Liver (tissue), 9 donors: ENCODE results near the gene OTUD7B. TPM values are rescaled to one million over a fixed set of nuclear protein-coding genes. Genes with fewer than 3 reads are reported as not detected.

Experiments used
- DNase-seq: peaks from one replicate; pipeline ENCODE4 v3.0.0-alpha.2; 2017; ENCODE audit warnings: low spot score
- H3K27ac ChIP-seq, 2 donors: one replicate each; pipeline ENCODE4 v1.7.0; 2013; ENCODE audit warnings: inconsistent platforms in 2 of 2, low read length in 2 of 2, control low read depth in 1 of 2, low read depth in 1 of 2, mild to moderate bottlenecking in 1 of 2
- H3K27me3 ChIP-seq, 4 donors: one replicate each; pipeline versions ENCODE4 v1.6.1 to v1.7.0; 2013; ENCODE audit warnings: low read length in 3 of 4, inconsistent platforms in 1 of 4, mild to moderate bottlenecking in 1 of 4, moderate library complexity in 1 of 4; ENCODE audit not compliant: control insufficient read depth in 4 of 4, insufficient read depth in 4 of 4
- H3K36me3 ChIP-seq, 4 donors: one replicate each; pipeline versions ENCODE4 v1.6.1 to v1.7.0; 2013; ENCODE audit warnings: low read length in 3 of 4, mild to moderate bottlenecking in 3 of 4, low read depth in 1 of 4, moderate library complexity in 1 of 4; ENCODE audit not compliant: control insufficient read depth in 4 of 4, insufficient read depth in 3 of 4
- H3K4me1 ChIP-seq, 4 donors: one replicate each; pipeline versions ENCODE4 v1.6.1 to v1.7.0; 2013; ENCODE audit warnings: low read length in 3 of 4, mild to moderate bottlenecking in 3 of 4, moderate library complexity in 1 of 4; ENCODE audit not compliant: control insufficient read depth in 4 of 4, insufficient read depth in 4 of 4
- H3K4me3 ChIP-seq, 3 donors: one replicate each; pipeline versions ENCODE4 v1.6.1 to v1.7.0; 2013; ENCODE audit warnings: low read length in 3 of 3, control low read depth in 1 of 3, low read depth in 1 of 3, mild to moderate bottlenecking in 1 of 3
- H3K9ac ChIP-seq, 2 donors: one replicate each; pipeline ENCODE4 v1.7.0; 2013; ENCODE audit warnings: low read length in 2 of 2, mild to moderate bottlenecking in 2 of 2, moderate library complexity in 2 of 2, control low read depth in 1 of 2, low read depth in 1 of 2
- H3K9me3 ChIP-seq, 4 donors: one replicate each; pipeline versions ENCODE4 v1.6.1 to v1.7.0; 2013; ENCODE audit warnings: low read length in 3 of 4; ENCODE audit not compliant: control insufficient read depth in 4 of 4
- CTCF ChIP-seq: fragments of 150-350 bp; IDR thresholded peaks from 2 replicates; pipeline ENCODE4 v1.5.1; 2017; ENCODE audit warnings: improper control_type of control experiment, low read depth, low read length; ENCODE audit not compliant: missing input control
- EGR1 ChIP-seq, 2 donors: IDR thresholded peaks; 2 replicates each; pipeline ENCODE4 v1.6.1; 2016 to 2018; ENCODE audit warnings: antibody characterized with exemption in 2 of 2, low read depth in 2 of 2
- FOXA1 ChIP-seq: IDR thresholded peaks from 2 replicates; pipeline ENCODE4 v1.6.1; 2016; ENCODE audit warnings: antibody characterized with exemption
- FOXA2 ChIP-seq: IDR thresholded peaks from 2 replicates; pipeline ENCODE4 v1.6.1; 2016; ENCODE audit warnings: antibody characterized with exemption
- GABPA ChIP-seq, 2 donors: IDR thresholded peaks in 1 of 2; conservative IDR thresholded peaks in 1 of 2; 2 replicates each; pipeline ENCODE4 v1.6.1; 2016; ENCODE audit warnings: antibody characterized with exemption in 2 of 2, mild to moderate bottlenecking in 1 of 2, moderate library complexity in 1 of 2
- HNF4A ChIP-seq, 2 donors: conservative IDR thresholded peaks; 2 replicates each; pipeline ENCODE4 v1.6.1; 2016; ENCODE audit warnings: antibody characterized with exemption in 2 of 2, mild to moderate bottlenecking in 2 of 2
- JUND ChIP-seq, 2 donors: IDR thresholded peaks; 2 replicates each; pipeline ENCODE4 v1.6.1; 2016; ENCODE audit warnings: antibody characterized with exemption in 2 of 2
- RXRA ChIP-seq, 2 donors: IDR thresholded peaks; 2 replicates each; pipeline ENCODE4 v1.6.1; 2017 to 2018; ENCODE audit warnings: antibody characterized with exemption in 2 of 2, mild to moderate bottlenecking in 1 of 2
- SP1 ChIP-seq: IDR thresholded peaks from 2 replicates; pipeline ENCODE4 v1.6.1; 2018; ENCODE audit warnings: antibody characterized with exemption, mild to moderate bottlenecking
- TAF1 ChIP-seq: conservative IDR thresholded peaks from 2 replicates; pipeline ENCODE4 v1.6.1; 2016; ENCODE audit warnings: antibody characterized with exemption, mild to moderate bottlenecking
- YY1 ChIP-seq: IDR thresholded peaks from 2 replicates; pipeline ENCODE4 v1.6.1; 2016; ENCODE audit warnings: antibody characterized with exemption, mild to moderate bottlenecking
- WGBS: extraction: QIAGEN DNeasy Blood & Tissue Kit; methylation state at CpG from one replicate; pipeline ENCODE4 v1.1.7; 2013; 5-methylcytosine and 5-hydroxymethylcytosine counted together
- polyA plus RNA-seq, 2 donors: library from polyadenylated mRNA; stranded (reverse) in 1 of 2; unstranded in 1 of 2; fragments of 200-250 nt in 1 of 2; fragments of >200 nt in 1 of 2; fragmentation: Nextera tagmentation in 1 of 2; extraction: Ambion mirVana in 1 of 2; gene quantifications; one replicate each; pipeline versions ENCODE4 v1.2.1 to v1.2.3, GENCODE V29; 2013 to 2015
- total RNA-seq, 2 donors: library from RNA; depleted of rRNA; stranded (reverse); fragments of >200 nt; gene quantifications; one replicate each; pipeline ENCODE4 v1.2.3, GENCODE V29; 2014
- TF ChIP-seq, protein P1 (sequence below): IDR thresholded peaks from 2 replicates; pipeline ENCODE4 v1.6.1; 2016; ENCODE audit warnings: antibody characterized with exemption
- TF ChIP-seq, protein P2 (sequence below): IDR thresholded peaks from 2 replicates; pipeline ENCODE4 v1.6.1; 2016; ENCODE audit warnings: antibody characterized with exemption
- donor health status: healthy.
- donor health status: healthy.
- donor health status: healthy.
- donor health status: healthy.
- donor health status: healthy.

Gene OTUD7B
- total and polyA plus RNA-seq, 4 donors, result 2.1 to 19.2 (median 6.9) TPM

DNA sequence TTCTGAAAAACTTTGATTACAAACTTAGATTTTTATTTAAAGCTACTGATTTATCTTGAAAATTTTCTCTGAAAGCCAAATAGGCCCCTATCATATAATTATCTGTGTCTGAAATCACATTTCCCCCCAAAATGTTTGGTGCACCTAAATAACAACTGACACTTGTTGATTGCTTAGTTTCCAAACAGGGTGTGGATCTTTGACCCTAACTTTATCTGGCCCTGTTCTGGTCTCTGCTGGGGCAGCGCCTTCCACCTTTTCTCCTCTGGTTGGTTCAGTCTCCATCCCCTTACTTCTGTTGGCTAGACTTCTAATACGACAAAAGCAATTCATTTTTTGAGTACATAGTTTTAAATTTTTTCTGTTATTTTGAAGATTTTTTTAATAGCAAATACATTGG is 10.2 kb upstream of the OTUD7B start:
- Histone ChIP-seq H3K27me3 (no peaks in the 10 kb centered on the region), H3K4me1 (peaks cover 0 to 13% (median 2%) of the 10 kb centered on the region in 4 donors), H3K36me3 (no peaks in the 10 kb centered on the region), H3K27ac (peak overlapping the region; percentile 90 to 92), H3K4me3 (no peak overlapping the region), H3K9ac (peak overlapping the region; percentile 19 to 60), H3K9me3 (no peaks in the 10 kb centered on the region)
- WGBS, result 36% methylated on average over 2 of the region's 2 CpGs
- no peak for TF ChIP-seq YY1
- TF ChIP-seq JUND (IDR thresholded peaks at IDR 0.05), result no peak
- TF ChIP-seq CTCF, result no peak
- TF ChIP-seq HNF4A (conservative IDR thresholded peaks at IDR 0.05), result peak in 1 of 2 donors; percentile 65
- no peak for TF ChIP-seq EGR1 (IDR thresholded peaks at IDR 0.05; ENCODE audit: low read depth in 2 of 2)
- TF ChIP-seq RXRA (IDR thresholded peaks at IDR 0.05), result no peak
- no peak for DNase-seq

GRCh38 chr1:150018165-150018564 is 7.6 kb upstream of the OTUD7B start:
- Histone ChIP-seq H3K36me3 (no peaks in the 10 kb centered on the region), H3K9me3 (no peaks in the 10 kb centered on the region), H3K27ac (no peak overlapping the region), H3K27me3 (no peaks in the 10 kb centered on the region), H3K4me1 (peaks cover 0 to 11% (median 3%) of the 10 kb centered on the region in 4 donors), H3K9ac (no peak overlapping the region), H3K4me3 (no peak overlapping the region)
- no peak for DNase-seq
- WGBS, result 87% methylated on average over 4 of the region's 4 CpGs
- TF ChIP-seq, protein P1, sequence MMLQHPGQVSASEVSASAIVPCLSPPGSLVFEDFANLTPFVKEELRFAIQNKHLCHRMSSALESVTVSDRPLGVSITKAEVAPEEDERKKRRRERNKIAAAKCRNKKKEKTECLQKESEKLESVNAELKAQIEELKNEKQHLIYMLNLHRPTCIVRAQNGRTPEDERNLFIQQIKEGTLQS, result no peak
- TF ChIP-seq YY1, result no peak

- Histone ChIP-seq H3K9ac (no peak overlapping the region), H3K27ac (no peak overlapping the region), H3K4me1 (peaks cover 0 to 8% (median 5%) of the 10 kb centered on the region in 4 donors), H3K4me3 (no peak overlapping the region), H3K27me3 (no peaks in the 10 kb centered on the region), H3K36me3 (no peaks in the 10 kb centered on the region), H3K9me3 (no peaks in the 10 kb centered on the region)
- no peak for DNase-seq
- TF ChIP-seq GABPA (IDR thresholded peaks at IDR 0.05 in 1 of 2, conservative IDR thresholded peaks at IDR 0.05 in 1 of 2), result no peak
- TF ChIP-seq, protein P2, sequence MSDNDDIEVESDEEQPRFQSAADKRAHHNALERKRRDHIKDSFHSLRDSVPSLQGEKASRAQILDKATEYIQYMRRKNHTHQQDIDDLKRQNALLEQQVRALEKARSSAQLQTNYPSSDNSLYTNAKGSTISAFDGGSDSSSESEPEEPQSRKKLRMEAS, result no peak
- no peak for TF ChIP-seq JUND (IDR thresholded peaks at IDR 0.05)
Measured at GRCh38 chr1:150017206-150017750, 6.8 kb upstream of the OTUD7B start.

DNA sequence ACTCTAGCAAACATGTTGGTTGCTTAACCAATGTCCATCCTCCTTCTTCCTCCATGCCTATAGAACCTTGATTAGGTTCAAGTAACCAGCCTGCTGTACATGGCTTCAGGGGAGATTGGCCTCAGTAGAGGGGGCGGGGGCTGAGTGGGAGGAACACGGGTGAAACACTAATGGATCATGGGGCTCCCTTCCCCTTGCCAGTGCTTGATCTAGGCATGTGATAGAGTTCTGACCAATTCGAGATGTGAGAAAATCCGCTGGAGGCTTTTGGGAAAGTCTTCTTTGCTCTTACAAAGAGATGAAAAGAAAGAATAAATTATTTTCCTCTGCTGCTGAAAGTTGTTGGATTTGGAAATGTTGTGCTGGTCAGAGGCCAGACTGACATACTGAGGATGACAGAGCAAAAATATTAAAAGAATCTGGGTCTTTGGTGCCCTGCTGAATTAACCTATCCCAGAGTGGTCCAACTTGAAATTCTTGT is 5.2 kb upstream of the OTUD7B start:
- Histone ChIP-seq H3K36me3 (no peaks in the 10 kb centered on the region), H3K9me3 (no peaks in the 10 kb centered on the region), H3K27me3 (no peaks in the 10 kb centered on the region), H3K4me3 (no peak overlapping the region), H3K9ac (no peak overlapping the region), H3K27ac (no peak overlapping the region), H3K4me1 (peaks cover 0 to 11% (median 3%) of the 10 kb centered on the region in 4 donors)
- 93% methylated on average over 4 of the region's 4 CpGs for WGBS
- no peak for DNase-seq
- TF ChIP-seq FOXA2 (no peak), RXRA (IDR thresholded peaks at IDR 0.05) (no peak), CTCF (no peak), FOXA1 (no peak), SP1 (no peak), EGR1 (IDR thresholded peaks at IDR 0.05; ENCODE audit: low read depth in 2 of 2) (no peak), HNF4A (conservative IDR thresholded peaks at IDR 0.05) (no peak), TAF1 (no peak), YY1 (no peak)
